HG03565 (cell line): ENCODE measurements around the gene LBX2.
A peak's percentile ranks its signal among the peaks of the same experiment; 100 is the strongest.

Experiments
- ATAC-seq: cut with Tn5 transposase; IDR thresholded peaks from one replicate; pipeline ENCODE4 v1.9.1; 2021; ENCODE audit warnings: mild to moderate bottlenecking, moderate library complexity; ENCODE audit not compliant: unreplicated experiment

The LBX2 gene, protein sequence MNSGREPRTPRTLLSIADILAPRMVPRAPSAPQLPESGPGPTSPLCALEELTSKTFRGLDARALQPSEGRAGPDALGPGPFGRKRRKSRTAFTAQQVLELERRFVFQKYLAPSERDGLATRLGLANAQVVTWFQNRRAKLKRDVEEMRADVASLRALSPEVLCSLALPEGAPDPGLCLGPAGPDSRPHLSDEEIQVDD

DNA sequence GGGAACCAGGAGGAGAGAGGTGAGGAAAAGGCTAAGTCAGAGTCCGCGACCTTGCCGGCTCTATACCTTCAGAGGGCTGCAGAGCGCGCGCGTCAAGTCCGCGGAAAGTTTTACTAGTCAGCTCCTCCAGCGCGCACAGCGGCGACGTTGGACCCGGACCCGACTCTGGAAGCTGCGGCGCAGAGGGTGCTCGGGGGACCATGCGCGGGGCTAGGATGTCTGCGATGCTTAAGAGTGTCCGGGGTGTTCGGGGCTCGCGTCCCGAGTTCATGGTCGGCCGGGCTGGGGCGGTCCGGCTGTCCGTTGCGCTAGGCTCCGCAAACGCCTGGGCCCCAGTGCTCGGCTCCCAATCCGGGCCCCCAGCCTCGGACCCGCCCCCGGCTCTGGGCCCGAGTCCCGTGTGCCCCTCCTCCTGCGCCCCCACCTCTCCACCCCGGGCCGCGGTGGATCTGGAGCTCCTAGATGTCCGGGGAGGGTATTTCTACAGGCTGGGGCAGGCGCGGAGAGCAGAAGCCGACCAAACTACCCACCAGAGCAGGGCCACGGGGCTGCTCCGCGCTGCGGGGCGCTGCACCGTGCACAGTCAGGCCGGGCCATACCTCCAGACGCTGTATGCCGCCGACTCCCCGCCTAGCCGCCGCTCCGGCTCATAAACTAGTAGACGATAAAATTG lies at the start of gene LBX2:
Gene LBX2 (minus strand): TSS at position 337 of the 673 bp plus-strand sequence. CDS start 66 bp downstream, at position 271.
- ATAC-seq = no peak

- no peak for ATAC-seq
Observed at GRCh38 chr2:74548285-74548899, 49.0 kb upstream of the LBX2 start.

DNA sequence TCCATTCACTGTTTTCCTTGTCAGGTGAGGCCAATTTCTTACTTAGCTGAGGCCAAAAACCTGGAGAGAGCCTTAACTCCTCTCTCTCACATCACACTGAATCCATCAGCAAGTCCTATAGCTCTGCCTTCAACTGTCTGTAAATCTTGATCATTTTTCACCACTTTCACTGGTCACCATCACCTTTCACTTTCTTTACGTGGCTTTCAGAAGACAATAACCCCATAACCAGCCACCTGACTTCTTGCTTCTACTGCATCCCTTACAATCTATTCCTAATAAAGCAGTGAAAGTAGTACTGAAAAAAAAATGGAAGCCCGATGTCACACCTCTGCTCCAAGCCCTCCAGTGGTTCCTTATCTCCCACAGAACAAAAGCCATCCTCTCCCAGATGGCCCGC lies 46.6 kb upstream of the LBX2 start:
- no peak for ATAC-seq

DNA sequence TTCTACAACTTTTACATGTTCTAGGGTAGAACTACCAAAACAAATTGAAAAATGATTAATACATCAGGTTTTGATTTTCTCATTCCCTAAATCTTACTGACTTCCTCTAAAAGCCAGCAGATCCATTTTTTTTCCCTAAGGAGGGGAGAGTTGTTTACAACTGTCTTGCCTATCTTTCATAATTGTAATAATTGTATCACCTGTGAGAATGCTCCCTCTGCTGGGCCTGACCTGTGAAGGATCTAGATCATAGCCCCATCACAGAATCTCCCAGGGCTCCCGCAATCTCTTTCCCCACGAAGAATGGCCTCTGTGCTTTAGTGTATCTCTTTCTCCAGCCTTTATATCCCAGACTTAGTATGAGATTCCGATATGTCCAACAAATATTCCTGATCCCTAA lies 45.2 kb upstream of the LBX2 start:
- ATAC-seq = no peak

GRCh38 chr2:74542978-74543377 lies 43.6 kb upstream of the LBX2 start:
- ATAC-seq = no peak

- no peak for ATAC-seq
Observed at GRCh38 chr2:74540291-74540690, 40.9 kb upstream of the LBX2 start.

- ATAC-seq = peak; percentile 59
Observed at GRCh38 chr2:74538881-74539339, 39.5 kb upstream of the LBX2 start.

GRCh38 chr2:74537140-74537539 lies 37.7 kb upstream of the LBX2 start:
- no peak for ATAC-seq

DNA sequence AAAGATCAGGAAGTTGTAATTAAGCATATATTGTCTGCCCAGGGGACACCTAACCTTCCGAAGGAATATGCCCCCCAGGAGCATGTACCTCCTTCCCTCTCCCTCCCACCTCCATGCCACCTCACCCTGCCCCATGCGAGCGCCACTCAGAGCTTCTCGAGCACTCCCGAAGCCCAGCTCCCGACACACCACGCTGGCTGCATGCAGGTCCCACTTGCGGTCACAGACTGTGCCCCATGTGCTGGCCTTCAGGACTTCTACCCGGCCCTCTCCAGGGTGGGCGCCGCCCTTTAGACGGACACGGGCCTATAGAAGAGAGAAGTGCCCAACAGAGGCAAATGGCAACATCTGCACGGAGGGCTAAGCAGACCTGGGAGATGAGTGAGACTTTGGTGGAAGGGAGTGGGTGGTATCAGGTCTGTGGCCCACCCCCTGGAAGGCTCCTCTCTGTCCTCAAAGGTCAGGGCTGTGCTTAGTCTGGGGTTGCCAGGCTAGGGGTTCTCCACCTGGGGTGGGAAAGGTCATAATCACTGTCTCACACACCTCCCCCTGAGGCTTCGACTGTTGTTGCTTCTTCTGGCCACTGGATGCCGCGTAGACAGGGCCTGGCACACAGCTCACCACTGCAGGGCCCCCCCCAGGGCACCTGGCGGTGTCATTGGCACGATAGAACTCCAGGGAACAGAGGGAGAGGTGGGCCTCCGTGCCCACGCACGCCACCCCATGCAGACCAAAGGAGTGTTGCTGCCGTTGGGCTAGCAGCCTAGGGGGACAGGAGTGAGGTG lies 37.0 kb upstream of the LBX2 start:
- no peak for ATAC-seq

GRCh38 chr2:74535440-74535965 lies 36.1 kb upstream of the LBX2 start:
- no peak for ATAC-seq

- no peak for ATAC-seq
Observed at GRCh38 chr2:74534411-74534810, 35.0 kb upstream of the LBX2 start.

- ATAC-seq = no peak
Observed at GRCh38 chr2:74533464-74533863, 34.1 kb upstream of the LBX2 start.

DNA sequence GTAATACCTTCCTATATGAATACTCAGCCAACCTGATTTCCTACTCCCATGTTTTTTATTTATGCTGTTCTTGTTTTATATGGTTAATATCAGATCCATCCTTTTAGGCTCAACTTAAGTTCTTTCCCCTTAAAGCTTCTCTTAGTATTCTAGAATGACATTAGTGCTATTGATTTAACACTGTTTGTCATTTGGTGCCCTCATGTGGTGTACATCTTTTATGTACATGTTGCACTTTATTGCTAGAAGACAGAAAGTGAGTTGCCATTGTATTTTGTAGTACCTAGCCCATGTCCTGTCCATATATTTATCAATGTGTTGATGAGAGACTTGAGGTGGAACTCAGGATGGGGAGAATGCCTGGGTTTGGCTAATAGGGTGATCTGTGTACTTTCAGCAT lies 32.8 kb upstream of the LBX2 start:
- no peak for ATAC-seq

GRCh38 chr2:74531666-74532065 lies 32.3 kb upstream of the LBX2 start:
- no peak for ATAC-seq

- ATAC-seq = peak; percentile 26
Observed at GRCh38 chr2:74530239-74531187, 31.1 kb upstream of the LBX2 start.

GRCh38 chr2:74529357-74530238 lies 30.2 kb upstream of the LBX2 start, which contains the start of the genes AUP1 and HTRA2:
TSS of gene AUP1 (minus strand) at chr2:74529706. CDS start at chr2:74529629, 77 bp downstream.
TSS of gene HTRA2 (plus strand) at chr2:74529933. CDS start at chr2:74530007, 74 bp downstream.
- ATAC-seq = peak; percentile 64

DNA sequence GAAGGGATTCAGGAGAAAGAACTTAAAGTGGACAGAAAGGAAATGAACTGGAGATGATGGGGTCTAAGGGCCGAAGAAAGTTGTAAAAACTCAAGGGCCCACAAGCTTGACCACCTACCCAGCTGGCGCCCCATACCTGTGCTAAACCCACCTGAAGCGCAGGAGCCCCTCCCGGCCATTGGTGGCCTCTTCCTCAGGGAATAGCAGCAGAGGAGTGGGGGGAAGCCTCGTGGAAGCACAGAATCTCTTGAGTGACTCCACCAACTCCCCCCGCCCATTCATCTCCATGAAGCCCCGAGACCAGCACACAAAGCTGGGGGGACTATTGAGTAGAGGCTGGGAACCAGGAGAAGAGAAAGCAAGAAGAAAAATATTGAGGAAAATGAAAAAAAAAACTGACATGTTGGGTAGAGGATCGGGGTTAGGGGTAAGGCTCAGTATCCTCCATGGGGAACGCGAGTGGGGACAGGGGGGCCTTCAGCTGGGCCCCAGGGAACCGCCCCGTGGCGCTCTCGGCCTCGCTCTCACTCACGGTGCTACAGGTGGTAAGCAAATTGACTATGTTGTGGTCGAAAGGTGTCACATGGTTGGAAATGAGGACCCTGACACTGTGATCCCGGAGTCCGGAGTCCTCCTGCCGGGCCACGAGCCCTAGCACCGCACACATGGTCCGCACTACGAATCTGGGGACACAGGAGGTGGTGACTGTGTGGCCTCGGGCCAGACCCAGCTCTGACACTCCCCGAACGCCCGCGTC lies 29.4 kb upstream of the LBX2 start:
- peak; percentile 6 for ATAC-seq

- ATAC-seq = no peak
Observed at GRCh38 chr2:74527741-74528140, 28.3 kb upstream of the LBX2 start.
